Psoas muscle (tissue), 8 donors: ENCODE data around the gene KCP. TPM values are rescaled to one million over a fixed set of nuclear protein-coding genes. Genes with fewer than 3 reads are reported as not detected.

Experiments used
- ATAC-seq, 4 donors: fragments of 200-7000 bp; cut with Tn5 transposase; one replicate each; pipeline ENCODE4 v1.9.1; 2020; ENCODE audit warnings: moderate library complexity in 3 of 4, mild to moderate bottlenecking in 2 of 4
- DNase-seq, 2 donors: peaks; one replicate each; pipeline ENCODE4 v3.0.0-alpha.2; 2020
- H3K27ac ChIP-seq: fragments of 200-600 bp; one replicate; pipeline ENCODE4 v1.8.0; 2022
- H3K27me3 ChIP-seq, 3 donors: fragments of 200-600 bp in 1 of 3; one replicate each; pipeline versions ENCODE4 v1.6.1 to v1.8.0; 2013 to 2022; ENCODE audit warnings: low read length in 2 of 3, mild to moderate bottlenecking in 2 of 3, moderate library complexity in 1 of 3; ENCODE audit not compliant: insufficient read depth in 3 of 3
- H3K36me3 ChIP-seq, 2 donors: fragments of 200-600 bp in 1 of 2; one replicate each; pipeline versions ENCODE4 v1.6.1 to v1.8.0; 2013 to 2022; ENCODE audit warnings: low read depth in 1 of 2, mild to moderate bottlenecking in 1 of 2, moderate library complexity in 1 of 2; ENCODE audit not compliant: insufficient read depth in 1 of 2
- H3K4me1 ChIP-seq: fragments of 200-600 bp; one replicate; pipeline ENCODE4 v1.8.0; 2022
- H3K4me3 ChIP-seq: fragments of 200-600 bp; one replicate; pipeline ENCODE4 v1.8.0; 2022; ENCODE audit warnings: mild to moderate bottlenecking
- H3K9me3 ChIP-seq: fragments of 200-600 bp; one replicate; pipeline ENCODE4 v1.8.0; 2022
- WGBS, 3 donors: extraction: QIAGEN DNeasy Blood & Tissue Kit; methylation state at CpG; one replicate each; pipeline versions ENCODE4 v1.1.6 to v1.1.7; 2013; 5-methylcytosine and 5-hydroxymethylcytosine counted together
- intact Hi-C, 2 donors: fragments of 100-400 bp; cut with DNase I; formaldehyde crosslinking; loops; one replicate each; pipeline versions ENCODE4 v1.11.0 to v1.14.2; 2022
- polyA plus RNA-seq, 3 donors: library from polyadenylated mRNA; stranded (reverse); fragments of 200-250 nt; gene quantifications; one replicate each; pipeline ENCODE4 v1.2.3, GENCODE V29; 2013
- total RNA-seq, 4 donors: library from RNA; stranded (reverse); fragmentation: NEBNext Ultra II Directional in 2 of 4; extraction: Animal tissue kit (Norgen Biotek cat#: 25700) in 2 of 4; gene quantifications; one replicate each; pipeline versions ENCODE4 v1.2.1 to v1.2.4, GENCODE V29; 2021 to 2023
- TF ChIP-seq, protein P1 (sequence below): fragments of 200-600 bp; IDR thresholded peaks from one replicate; pipeline ENCODE4 v1.8.0; 2022; ENCODE audit warnings: antibody characterized with exemption
- donor health status: healthy with polysubstance abuse.
- donor health status: DM: no; HTN: no; CAD: no; lungs with moderate emphysema.
- donor health status: Bipolar disorder and iron deficiency.
- donor health status: healthy.
- donor health status: DM: yes; HTN: yes; CAD: no.
- donor health status: DM: no; HTN: no; CAD: no.
- donor health status: DM: no; HTN: no; CAD: no.
- donor health status: DM: yes; HTN: yes; CAD: no.

KCP gene
- total and polyA plus RNA-seq, 7 donors: 0.03 to 0.34 (median 0.15) TPM

DNA sequence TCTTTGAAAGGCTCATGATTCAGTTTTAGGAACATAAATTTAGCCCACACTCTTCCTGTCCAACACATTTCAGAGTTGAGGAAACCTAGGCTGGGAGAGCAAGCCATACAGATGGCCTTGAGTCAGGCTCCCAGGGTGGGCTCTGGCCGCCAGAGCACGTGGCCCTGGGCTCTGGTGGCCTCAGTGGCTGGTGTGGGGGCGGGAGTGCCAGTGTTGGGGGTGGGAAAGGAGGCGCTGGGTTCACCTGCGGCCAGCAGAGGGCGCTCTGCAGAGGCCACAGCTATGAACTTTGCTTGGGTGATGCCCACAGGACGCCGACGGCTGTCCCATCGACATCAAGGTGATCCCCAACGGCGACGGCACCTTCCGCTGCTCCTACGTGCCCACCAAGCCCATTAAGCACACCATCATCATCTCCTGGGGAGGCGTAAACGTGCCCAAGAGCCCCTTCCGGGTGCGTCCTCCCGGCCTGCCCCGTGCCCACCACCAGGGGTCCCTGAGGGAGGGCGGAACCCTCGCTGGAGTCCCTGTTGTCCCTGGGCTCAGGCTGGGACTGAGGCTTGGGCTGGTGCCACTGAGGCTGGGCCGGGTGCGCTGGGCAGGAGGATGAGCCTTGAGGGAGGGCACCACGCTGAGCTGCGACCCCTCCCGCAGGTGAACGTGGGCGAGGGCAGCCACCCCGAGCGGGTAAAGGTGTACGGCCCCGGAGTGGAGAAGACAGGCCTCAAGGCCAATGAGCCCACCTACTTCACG, 68.4 kb downstream of the KCP start:
- peaks cover 19% of the 10 kb centered on the region for H3K4me1 ChIP-seq
- H3K9me3 ChIP-seq: no peaks in the 10 kb centered on the region
- peaks cover 0 to 100% of the 10 kb centered on the region in 2 donors for H3K36me3 ChIP-seq
- 50 to 52% (median 51%) methylated on average over 33 to 35 of the region's 35 CpGs for WGBS, 3 donors
- TF ChIP-seq, protein P1, sequence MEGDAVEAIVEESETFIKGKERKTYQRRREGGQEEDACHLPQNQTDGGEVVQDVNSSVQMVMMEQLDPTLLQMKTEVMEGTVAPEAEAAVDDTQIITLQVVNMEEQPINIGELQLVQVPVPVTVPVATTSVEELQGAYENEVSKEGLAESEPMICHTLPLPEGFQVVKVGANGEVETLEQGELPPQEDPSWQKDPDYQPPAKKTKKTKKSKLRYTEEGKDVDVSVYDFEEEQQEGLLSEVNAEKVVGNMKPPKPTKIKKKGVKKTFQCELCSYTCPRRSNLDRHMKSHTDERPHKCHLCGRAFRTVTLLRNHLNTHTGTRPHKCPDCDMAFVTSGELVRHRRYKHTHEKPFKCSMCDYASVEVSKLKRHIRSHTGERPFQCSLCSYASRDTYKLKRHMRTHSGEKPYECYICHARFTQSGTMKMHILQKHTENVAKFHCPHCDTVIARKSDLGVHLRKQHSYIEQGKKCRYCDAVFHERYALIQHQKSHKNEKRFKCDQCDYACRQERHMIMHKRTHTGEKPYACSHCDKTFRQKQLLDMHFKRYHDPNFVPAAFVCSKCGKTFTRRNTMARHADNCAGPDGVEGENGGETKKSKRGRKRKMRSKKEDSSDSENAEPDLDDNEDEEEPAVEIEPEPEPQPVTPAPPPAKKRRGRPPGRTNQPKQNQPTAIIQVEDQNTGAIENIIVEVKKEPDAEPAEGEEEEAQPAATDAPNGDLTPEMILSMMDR: peak; percentile 81
- no peaks in the 10 kb centered on the region for H3K27me3 ChIP-seq
- no peak overlapping the region for H3K4me3 ChIP-seq
- intact Hi-C loops: no loop called here
- peak; percentile 73 to 87 for DNase-seq
- H3K27ac ChIP-seq: peak overlapping the region; percentile 100
- peak; percentile 11 to 24 (median 20) for ATAC-seq

DNA sequence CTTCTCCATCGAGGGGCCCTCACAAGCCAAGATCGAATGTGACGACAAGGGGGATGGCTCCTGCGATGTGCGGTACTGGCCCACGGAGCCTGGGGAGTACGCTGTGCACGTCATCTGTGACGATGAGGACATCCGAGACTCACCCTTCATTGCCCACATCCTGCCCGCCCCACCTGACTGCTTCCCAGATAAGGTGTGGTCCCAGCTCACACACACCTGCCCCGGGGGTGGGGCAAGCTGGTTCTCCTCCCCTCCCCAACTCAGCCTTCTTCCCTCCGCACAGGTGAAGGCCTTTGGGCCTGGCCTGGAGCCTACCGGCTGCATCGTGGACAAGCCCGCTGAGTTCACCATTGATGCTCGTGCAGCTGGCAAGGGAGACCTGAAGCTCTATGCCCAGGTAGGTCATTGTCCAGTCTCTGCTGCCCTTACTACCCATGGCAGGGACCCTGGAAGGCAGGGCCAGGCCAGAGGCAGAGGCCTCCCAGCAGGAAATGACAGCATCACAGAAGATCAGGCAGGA, 69.3 kb downstream of the KCP start:
- H3K27ac ChIP-seq: peak overlapping the region; percentile 100
- DNase-seq (peak in 1 of 2 donors; percentile 53), ATAC-seq (peak; percentile 3 to 20 (median 14))
- H3K27me3 ChIP-seq: no peaks in the 10 kb centered on the region
- H3K4me1 ChIP-seq: peaks cover 27% of the 10 kb centered on the region
- no peak overlapping the region for H3K4me3 ChIP-seq
- intact Hi-C loops: no loop called here
- WGBS, 3 donors: 47 to 66% (median 51%) methylated on average over 12 to 17 of the region's 17 CpGs
- no peaks in the 10 kb centered on the region for H3K9me3 ChIP-seq
- H3K36me3 ChIP-seq: peaks cover 0 to 100% of the 10 kb centered on the region in 2 donors
- TF ChIP-seq, protein P1: no peak

DNA sequence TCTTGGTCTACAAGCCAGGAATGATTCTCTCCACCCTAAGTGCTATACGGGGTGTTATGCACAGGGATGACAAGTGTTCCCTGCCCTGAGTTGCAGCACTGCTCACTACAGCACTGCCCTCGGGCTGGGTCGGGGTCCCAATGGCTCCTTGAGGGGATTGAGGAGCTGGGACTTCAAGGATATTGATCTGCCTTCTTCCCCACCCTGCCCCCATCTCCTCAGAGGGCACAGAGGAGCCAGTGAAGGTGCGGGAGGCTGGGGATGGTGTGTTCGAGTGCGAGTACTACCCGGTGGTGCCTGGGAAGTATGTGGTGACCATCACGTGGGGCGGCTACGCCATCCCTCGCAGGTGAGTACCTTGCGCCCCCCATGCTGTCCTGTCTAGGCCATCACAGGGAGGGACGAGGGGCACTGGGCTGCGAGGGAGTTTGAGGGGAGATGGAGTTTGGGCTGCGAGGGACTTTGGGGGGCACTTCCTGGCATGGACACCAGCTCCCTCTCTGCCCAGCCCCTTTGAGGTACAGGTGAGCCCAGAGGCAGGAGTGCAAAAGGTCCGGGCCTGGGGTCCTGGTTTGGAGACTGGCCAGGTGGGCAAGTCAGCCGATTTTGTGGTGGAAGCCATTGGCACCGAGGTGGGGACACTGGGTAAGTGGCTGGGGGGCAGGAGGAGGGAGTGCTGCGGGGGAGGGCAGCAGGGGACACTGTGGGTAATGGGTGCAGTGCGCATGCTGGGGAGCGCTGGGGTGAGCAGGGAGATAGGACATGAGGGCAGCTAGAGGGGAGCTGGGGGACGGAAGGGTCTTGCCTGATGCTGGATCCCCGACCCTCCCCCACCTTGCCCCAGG, 70.0 kb downstream of the KCP start:
- peaks cover 0 to 100% of the 10 kb centered on the region in 2 donors for H3K36me3 ChIP-seq
- ATAC-seq (peak; percentile 0), DNase-seq (peak; percentile 27 to 71)
- H3K4me3 ChIP-seq: no peak overlapping the region
- no peaks in the 10 kb centered on the region for H3K27me3 ChIP-seq
- H3K27ac ChIP-seq: peak overlapping the region; percentile 100
- peaks cover 34% of the 10 kb centered on the region for H3K4me1 ChIP-seq
- 71 to 79% (median 73%) methylated on average over 20 to 23 of the region's 23 CpGs for WGBS, 3 donors
- no peaks in the 10 kb centered on the region for H3K9me3 ChIP-seq
- intact Hi-C loops: no loop called here
- TF ChIP-seq, protein P1: no peak

DNA sequence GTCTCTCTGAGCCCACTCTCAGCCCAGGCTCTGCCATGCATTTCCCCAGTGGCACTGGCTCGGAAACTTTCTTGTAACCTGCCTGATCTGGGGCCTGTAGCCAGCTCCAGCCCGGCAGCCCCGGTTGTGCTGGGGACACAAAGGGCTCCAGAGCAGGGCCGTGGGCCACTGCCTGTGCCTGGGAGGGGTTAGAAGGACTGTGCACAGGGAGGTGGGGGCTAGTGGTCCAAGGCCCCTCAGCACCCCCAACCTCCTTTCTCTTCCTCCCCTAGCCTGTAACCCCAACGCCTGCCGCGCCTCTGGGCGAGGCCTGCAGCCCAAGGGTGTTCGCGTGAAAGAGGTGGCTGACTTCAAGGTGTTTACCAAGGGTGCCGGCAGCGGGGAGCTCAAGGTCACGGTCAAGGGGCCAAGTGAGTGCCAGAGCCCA, 70.7 kb downstream of the KCP start:
- Histone ChIP-seq H3K4me3 (peak overlapping the region; percentile 9), H3K27me3 (no peaks in the 10 kb centered on the region), H3K4me1 (peaks cover 39% of the 10 kb centered on the region), H3K27ac (peak overlapping the region; percentile 100), H3K36me3 (peaks cover 0 to 100% of the 10 kb centered on the region in 2 donors), H3K9me3 (no peaks in the 10 kb centered on the region)
- DNase-seq: peak; percentile 20 to 59
- TF ChIP-seq, protein P1: no peak
- ATAC-seq: no peak
- 56 to 76% (median 58%) methylated on average over 9 to 13 of the region's 13 CpGs for WGBS, 3 donors
- intact Hi-C loops: no loop called here
